GM12892 (cell line): ENCODE measurements around the gene ANXA3. TPM values are rescaled to one million over a fixed set of nuclear protein-coding genes. Genes with fewer than 3 reads are reported as not detected.
A peak's percentile ranks its signal among the peaks of the same experiment; 100 is the strongest.
"Not testable (repeated sequence)": the region's sequence is repeated elsewhere in the genome, so short reads cannot be mapped to it uniquely, and the experiment has no call there.

Source experiments
- DNase-seq: peaks from one replicate; pipeline ENCODE4 v3.0.0; 2011; ENCODE audit not compliant: insufficient read length
- FAIRE-seq: peaks from 2 replicates; lab custom pipeline; 2011; peaks lifted over from hg19 to GRCh38; lab: Jason Lieb, UNC
- POLR2A ChIP-seq: IDR thresholded peaks from 2 replicates; pipeline ENCODE4 v1.6.1; 2011; ENCODE audit warnings: low read depth, low read length, control low read depth
- POLR2AphosphoS5 ChIP-seq: IDR thresholded peaks from 2 replicates; pipeline ENCODE4 v1.6.1; 2011; ENCODE audit warnings: low read depth, low read length, control low read depth
- TAF1 ChIP-seq: IDR thresholded peaks from 2 replicates; pipeline ENCODE4 v1.6.1; 2011; ENCODE audit warnings: low read depth, mild to moderate bottlenecking, control low read depth, low read length, borderline replicate concordance
- polyA plus RNA-seq: library from polyadenylated mRNA; unstranded; fragments of >200 nt; gene quantifications from one replicate; pipeline ENCODE4 v1.2.1, GENCODE V29; 2012; ENCODE audit warnings: missing spikeins, inconsistent platforms; ENCODE audit not compliant: missing spikeins

Gene ANXA3
- polyA plus RNA-seq, result 0.30 TPM

DNA sequence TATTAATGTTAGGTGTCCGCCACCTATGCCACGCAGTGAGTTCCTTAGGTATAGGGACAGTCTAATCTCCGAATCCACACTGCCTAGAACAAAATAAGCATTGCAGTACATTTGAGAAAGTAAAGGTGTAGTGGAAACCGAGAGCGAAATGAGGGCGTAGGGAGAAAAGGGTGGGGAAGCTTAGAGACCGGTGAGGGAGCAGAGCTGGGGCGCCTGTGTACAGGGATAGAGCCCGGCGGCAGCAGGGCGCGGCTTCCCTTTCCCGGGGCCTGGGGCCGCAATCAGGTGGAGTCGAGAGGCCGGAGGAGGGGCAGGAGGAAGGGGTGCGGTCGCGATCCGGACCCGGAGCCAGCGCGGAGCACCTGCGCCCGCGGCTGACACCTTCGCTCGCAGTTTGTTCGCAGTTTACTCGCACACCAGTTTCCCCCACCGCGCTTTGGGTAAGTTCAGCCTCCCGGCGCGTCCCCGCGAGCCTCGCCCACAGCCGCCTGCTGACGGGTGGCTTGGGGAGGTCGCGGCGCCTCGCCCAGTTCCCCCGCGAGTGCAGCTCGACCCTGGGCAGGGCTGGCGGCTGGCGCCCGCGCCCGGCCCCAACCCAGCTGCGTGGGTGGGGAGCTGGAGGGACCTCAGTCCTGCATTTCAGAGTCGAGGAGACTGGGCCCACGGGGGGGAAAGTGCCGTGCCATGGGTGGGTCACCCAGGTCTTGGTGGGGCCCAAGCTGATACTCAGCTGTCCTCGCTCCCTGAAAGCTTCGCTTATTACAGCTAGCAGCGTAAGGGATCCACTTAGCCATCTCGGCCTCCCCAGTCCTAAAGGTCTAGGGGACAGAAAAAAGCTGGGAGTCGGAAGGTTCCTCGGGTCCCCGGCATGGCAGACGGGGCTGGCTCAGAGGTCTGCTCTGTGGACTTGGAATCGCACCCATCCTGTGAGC, at the start of gene ANXA3:
ANXA3 (plus strand) TSS at position 351 of the 932 bp plus-strand sequence. CDS start 2,704 bp downstream, outside the sequence.
- DNase-seq (peak; percentile 29), FAIRE-seq (no peak)
- TF ChIP-seq POLR2AphosphoS5 (no peak), POLR2A (no peak), TAF1 (no peak)

GRCh38 chr4:78506260-78506659, 45.3 kb upstream of the ANXA3 start:
- DNase-seq, FAIRE-seq: not testable (repeated sequence)

- FAIRE-seq, result no peak
- TF ChIP-seq TAF1 (no peak), POLR2AphosphoS5 (no peak), POLR2A (no peak)
- DNase-seq, result no peak
Measured at GRCh38 chr4:78509043-78509442, 42.5 kb upstream of the ANXA3 start.

GRCh38 chr4:78510108-78510507, 41.5 kb upstream of the ANXA3 start:
- FAIRE-seq (no peak), DNase-seq (no peak)
- TF ChIP-seq POLR2AphosphoS5 (no peak), POLR2A (no peak), TAF1 (no peak)

GRCh38 chr4:78510681-78511080, 40.9 kb upstream of the ANXA3 start:
- FAIRE-seq, result no peak
- TF ChIP-seq POLR2A (no peak), TAF1 (no peak), POLR2AphosphoS5 (no peak)

DNA sequence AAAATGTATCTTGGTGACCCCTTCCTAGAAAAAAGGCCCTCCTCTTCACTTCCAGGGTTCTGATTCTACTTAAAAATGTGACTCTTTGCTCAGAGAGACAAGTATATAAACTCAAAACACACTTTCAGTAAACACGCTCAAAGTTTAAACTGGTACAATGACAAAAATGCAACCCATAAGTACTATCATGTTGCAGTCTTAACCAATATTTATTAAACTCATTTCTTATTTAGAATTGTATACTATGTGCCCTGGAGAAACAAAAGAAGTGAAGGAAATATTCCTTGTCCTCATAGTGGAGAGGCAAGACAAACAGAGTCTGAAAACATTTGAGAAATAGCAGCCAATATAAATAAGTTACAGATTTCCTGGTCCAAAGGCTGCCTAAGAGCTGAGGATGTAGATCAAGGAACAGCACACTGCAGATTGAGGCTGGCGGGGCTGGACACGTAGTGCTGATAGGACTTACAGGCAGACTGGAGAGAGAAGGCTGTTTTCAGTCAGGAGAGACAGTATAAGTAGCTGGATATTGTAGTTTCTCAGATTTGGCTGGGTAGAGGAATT, 39.1 kb upstream of the ANXA3 start:
- DNase-seq, result no peak
- no peak for TF ChIP-seq POLR2A
- no peak for TF ChIP-seq POLR2AphosphoS5
- FAIRE-seq, result no peak

More at GRCh38 chr4:78510681-78511080, 40.9 kb upstream of the ANXA3 start:
- DNase-seq, result no peak

GRCh38 chr4:78513411-78513975, 38.1 kb upstream of the ANXA3 start:
- TF ChIP-seq POLR2AphosphoS5 (no peak), TAF1 (no peak), POLR2A (no peak)
- DNase-seq (no peak), FAIRE-seq (no peak)

GRCh38 chr4:78517050-78517652, 34.4 kb upstream of the ANXA3 start:
- FAIRE-seq, result no peak
- DNase-seq, result no peak
- no peak for TF ChIP-seq POLR2AphosphoS5
- TF ChIP-seq TAF1, result no peak
- TF ChIP-seq POLR2A, result no peak

GRCh38 chr4:78518561-78518960, 33.0 kb upstream of the ANXA3 start:
- TF ChIP-seq TAF1 (no peak), POLR2AphosphoS5 (no peak), POLR2A (no peak)
- DNase-seq, result no peak
- no peak for FAIRE-seq

GRCh38 chr4:78519962-78520361, 31.6 kb upstream of the ANXA3 start:
- no peak for TF ChIP-seq POLR2A
- TF ChIP-seq POLR2AphosphoS5, result no peak
- TF ChIP-seq TAF1, result no peak
- DNase-seq (no peak), FAIRE-seq (no peak)

GRCh38 chr4:78520808-78521226, 30.8 kb upstream of the ANXA3 start:
- DNase-seq, result no peak
- no peak for TF ChIP-seq POLR2AphosphoS5
- no peak for TF ChIP-seq POLR2A
- FAIRE-seq, result no peak
